ENCODE results near the gene TMC3.

GRCh38 chr15:81321667-81322066, 52.3 kb downstream of the TMC3 start:
- TF ChIP-seq EP300 (IDR thresholded peaks at IDR 0.05) = no peak
- TF ChIP-seq CTCF (IDR thresholded peaks at IDR 0.05) = no peak
- no peak for TF ChIP-seq POLR2A (IDR thresholded peaks at IDR 0.05)
- TF ChIP-seq POLR2AphosphoS5 (IDR thresholded peaks at IDR 0.05) = no peak

Measured in stomach (tissue), 4 donors.